GM23338 (cell line): ENCODE results near the gene ENTR1. TPM values are rescaled to one million over a fixed set of nuclear protein-coding genes. Genes with fewer than 3 reads are reported as not detected.
A peak's percentile ranks its signal among the peaks of the same experiment; 100 is the strongest.

Source experiments
- ATAC-seq: fragments of 200-7000 bp; cut with Tn5 transposase; 3 replicates; pipeline ENCODE4 v1.9.1; 2020
- DNase-seq: peaks from one replicate; pipeline ENCODE4 v3.0.0-alpha.2; 2015; ENCODE audit warnings: low spot score
- H2AFZ ChIP-seq: fragments of 200-600 bp; sonication (generic); 2 replicates; pipeline ENCODE4 v1.8.0; 2016; ENCODE audit warnings: antibody characterized with exemption, mild to moderate bottlenecking, moderate library complexity
- H3F3A ChIP-seq: fragments of 200-600 bp; sonication (generic); replicated peaks from 2 replicates; pipeline ENCODE4 v1.8.0; 2017; ENCODE audit warnings: antibody characterized with exemption, mixed run types, low read depth
- H3K27ac ChIP-seq: fragments of 200-600 bp; sonication (generic); 2 replicates; pipeline ENCODE4 v1.6.1; 2016; ENCODE audit warnings: low read depth
- H3K27me3 ChIP-seq: fragments of 200-600 bp; sonication (generic); 2 replicates; pipeline ENCODE4 v1.8.0; 2016; ENCODE audit warnings: mild to moderate bottlenecking, mixed run types, moderate library complexity; ENCODE audit not compliant: insufficient read depth
- H3K36me3 ChIP-seq: fragments of 200-600 bp; sonication (generic); 2 replicates; pipeline ENCODE4 v1.8.0; 2016; ENCODE audit warnings: mild to moderate bottlenecking; ENCODE audit not compliant: insufficient read depth
- H3K4me1 ChIP-seq: fragments of 200-600 bp; sonication (generic); 2 replicates; pipeline ENCODE4 v1.8.0; 2016; ENCODE audit warnings: mild to moderate bottlenecking, moderate library complexity; ENCODE audit not compliant: insufficient read depth
- H3K4me2 ChIP-seq: fragments of 200-600 bp; sonication (generic); 2 replicates; pipeline ENCODE4 v1.7.1; 2017; ENCODE audit warnings: mixed run types
- H3K4me3 ChIP-seq: fragments of 200-600 bp; sonication (generic); 2 replicates; pipeline ENCODE4 v1.6.1; 2016; ENCODE audit warnings: mixed run types
- H3K79me2 ChIP-seq: fragments of 200-600 bp; sonication (generic); replicated peaks from 2 replicates; pipeline ENCODE4 v1.8.0; 2017; ENCODE audit warnings: mild to moderate bottlenecking; ENCODE audit not compliant: insufficient read depth
- H3K9me2 ChIP-seq: fragments of 200-600 bp; sonication (generic); 2 replicates; pipeline ENCODE4 v1.8.0; 2017; ENCODE audit not compliant: insufficient read depth
- H4K20me1 ChIP-seq: fragments of 200-600 bp; sonication (generic); replicated peaks from 2 replicates; pipeline ENCODE4 v1.8.0; 2017; ENCODE audit warnings: mild to moderate bottlenecking; ENCODE audit not compliant: insufficient read depth
- H3K27ac Mint-ChIP-seq: 2 replicates; pipeline ENCODE4 v1.8.0; 2020; ENCODE audit warnings: inconsistent platforms, mild to moderate bottlenecking, moderate library complexity, mixed read lengths
- H3K27me3 Mint-ChIP-seq: 3 replicates; pipeline ENCODE4 v1.8.0; 2022; ENCODE audit warnings: low read depth, mild to moderate bottlenecking, moderate library complexity, mixed read lengths, inconsistent platforms; ENCODE audit not compliant: insufficient read depth, poor library complexity
- H3K36me3 Mint-ChIP-seq: 3 replicates; pipeline ENCODE4 v1.8.0; 2021; ENCODE audit warnings: low read depth, mild to moderate bottlenecking, inconsistent platforms, moderate library complexity, mixed read lengths
- H3K4me1 Mint-ChIP-seq: 3 replicates; pipeline ENCODE4 v1.8.0; 2020; ENCODE audit warnings: mild to moderate bottlenecking, inconsistent platforms, mixed read lengths
- H3K4me3 Mint-ChIP-seq: 3 replicates; pipeline ENCODE4 v1.8.0; 2021; ENCODE audit warnings: moderate library complexity, mild to moderate bottlenecking, inconsistent platforms, mixed read lengths
- H3K9me3 Mint-ChIP-seq: 3 replicates; pipeline ENCODE4 v1.8.0; 2020; ENCODE audit warnings: moderate library complexity, mild to moderate bottlenecking, inconsistent platforms, mixed read lengths
- CREB1 ChIP-seq: fragments of 250-450 bp; sonication (Bioruptor Pico); IDR thresholded peaks from 2 replicates; pipeline ENCODE4 v1.5.0; 2020; ENCODE audit warnings: low read depth, mild to moderate bottlenecking, moderate library complexity
- EZH2 ChIP-seq: fragments of 200-600 bp; sonication (generic); IDR thresholded peaks from one replicate; pipeline ENCODE4 v1.8.0; 2017; ENCODE audit warnings: antibody characterized with exemption, mild to moderate bottlenecking, low read depth; ENCODE audit not compliant: unreplicated experiment
- EZH2phosphoT487 ChIP-seq: fragments of 200-600 bp; sonication (generic); IDR thresholded peaks from one replicate; pipeline ENCODE4 v1.8.1; 2018; ENCODE audit warnings: antibody characterized with exemption; ENCODE audit not compliant: unreplicated experiment
- JUNB ChIP-seq: IDR thresholded peaks from one replicate; pipeline ENCODE4 v1.6.1; 2016; ENCODE audit warnings: antibody characterized with exemption; ENCODE audit not compliant: unreplicated experiment
- POLR2AphosphoS5 ChIP-seq: IDR thresholded peaks from 2 replicates; pipeline ENCODE4 v1.6.1; 2016; ENCODE audit warnings: antibody characterized with exemption, low read depth
- ZNF114 ChIP-seq: fragments of 250-450 bp; sonication (Bioruptor Pico); IDR thresholded peaks from 2 replicates; pipeline ENCODE4 v1.5.0; 2020; ENCODE audit warnings: mild to moderate bottlenecking, moderate library complexity
- polyA plus RNA-seq: library from polyadenylated mRNA; unstranded; fragments of >200 nt; fragmentation: Nextera tagmentation; extraction: Ambion mirVana; gene quantifications from 2 replicates; pipeline ENCODE4 v1.2.1, GENCODE V29; 2016
- total RNA-seq: library from RNA; depleted of rRNA; stranded (reverse); fragments of >200 nt; shearing (Covaris generic); gene quantifications from 2 replicates; pipeline ENCODE4 v1.2.3, GENCODE V29; 2014
- TF ChIP-seq, protein P1 (sequence below): IDR thresholded peaks from 2 replicates; pipeline ENCODE4 v1.6.1; 2016; ENCODE audit warnings: antibody characterized with exemption
- TF ChIP-seq, protein P2 (sequence below): fragments of 250-450 bp; sonication (Bioruptor Pico); IDR thresholded peaks from 2 replicates; pipeline ENCODE4 v1.5.0; 2020; ENCODE audit warnings: mild to moderate bottlenecking, moderate library complexity
- TF ChIP-seq, protein P3 (sequence below), 2 experiments: fragments of 200-600 bp in 1 of 2; sonication (generic) in 1 of 2; conservative IDR thresholded peaks; 2 replicates each; pipeline versions ENCODE4 v1.5.1 to v1.6.1; 2016 to 2017; ENCODE audit warnings: antibody characterized with exemption in 2 of 2, low read depth in 2 of 2, mild to moderate bottlenecking in 2 of 2, moderate library complexity in 1 of 2
- TF ChIP-seq, protein P4 (sequence below): IDR thresholded peaks from one replicate; pipeline ENCODE4 v1.6.1; 2018; ENCODE audit warnings: antibody characterized with exemption; ENCODE audit not compliant: unreplicated experiment

ENTR1 gene
- total and polyA plus RNA-seq, 2 experiments from 2014 or later = 25.6 to 91.9 TPM

DNA sequence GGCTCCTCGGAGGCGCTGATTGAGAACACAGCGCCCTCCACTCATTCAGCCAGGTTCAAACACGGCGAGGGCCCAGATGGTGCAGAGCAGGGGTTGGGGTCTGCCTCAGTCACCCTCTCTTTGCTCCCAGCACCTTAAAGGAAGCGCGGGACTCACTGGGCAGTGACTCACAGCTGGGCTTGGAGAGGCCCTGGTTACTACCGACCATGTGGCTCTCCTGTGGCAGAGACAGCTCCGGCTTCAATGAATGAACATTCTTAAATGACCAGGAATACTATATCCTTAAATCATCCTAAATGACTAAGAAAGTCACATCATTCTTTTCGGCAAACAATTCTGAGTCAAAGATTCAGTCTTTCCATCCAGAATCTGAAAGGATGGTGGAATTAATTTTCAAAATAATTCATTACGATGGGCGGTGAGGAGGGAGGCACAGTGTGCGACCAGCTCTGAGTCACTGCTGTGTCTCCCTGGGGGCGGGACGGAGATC, 30.8 kb upstream of the ENTR1 start:
- H3K36me3 Mint-ChIP-seq = peaks cover 51% of the 10 kb centered on the region
- TF ChIP-seq POLR2AphosphoS5 = no peak
- TF ChIP-seq, protein P1, sequence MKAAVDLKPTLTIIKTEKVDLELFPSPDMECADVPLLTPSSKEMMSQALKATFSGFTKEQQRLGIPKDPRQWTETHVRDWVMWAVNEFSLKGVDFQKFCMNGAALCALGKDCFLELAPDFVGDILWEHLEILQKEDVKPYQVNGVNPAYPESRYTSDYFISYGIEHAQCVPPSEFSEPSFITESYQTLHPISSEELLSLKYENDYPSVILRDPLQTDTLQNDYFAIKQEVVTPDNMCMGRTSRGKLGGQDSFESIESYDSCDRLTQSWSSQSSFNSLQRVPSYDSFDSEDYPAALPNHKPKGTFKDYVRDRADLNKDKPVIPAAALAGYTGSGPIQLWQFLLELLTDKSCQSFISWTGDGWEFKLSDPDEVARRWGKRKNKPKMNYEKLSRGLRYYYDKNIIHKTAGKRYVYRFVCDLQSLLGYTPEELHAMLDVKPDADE = no peak
- TF ChIP-seq, protein P2, sequence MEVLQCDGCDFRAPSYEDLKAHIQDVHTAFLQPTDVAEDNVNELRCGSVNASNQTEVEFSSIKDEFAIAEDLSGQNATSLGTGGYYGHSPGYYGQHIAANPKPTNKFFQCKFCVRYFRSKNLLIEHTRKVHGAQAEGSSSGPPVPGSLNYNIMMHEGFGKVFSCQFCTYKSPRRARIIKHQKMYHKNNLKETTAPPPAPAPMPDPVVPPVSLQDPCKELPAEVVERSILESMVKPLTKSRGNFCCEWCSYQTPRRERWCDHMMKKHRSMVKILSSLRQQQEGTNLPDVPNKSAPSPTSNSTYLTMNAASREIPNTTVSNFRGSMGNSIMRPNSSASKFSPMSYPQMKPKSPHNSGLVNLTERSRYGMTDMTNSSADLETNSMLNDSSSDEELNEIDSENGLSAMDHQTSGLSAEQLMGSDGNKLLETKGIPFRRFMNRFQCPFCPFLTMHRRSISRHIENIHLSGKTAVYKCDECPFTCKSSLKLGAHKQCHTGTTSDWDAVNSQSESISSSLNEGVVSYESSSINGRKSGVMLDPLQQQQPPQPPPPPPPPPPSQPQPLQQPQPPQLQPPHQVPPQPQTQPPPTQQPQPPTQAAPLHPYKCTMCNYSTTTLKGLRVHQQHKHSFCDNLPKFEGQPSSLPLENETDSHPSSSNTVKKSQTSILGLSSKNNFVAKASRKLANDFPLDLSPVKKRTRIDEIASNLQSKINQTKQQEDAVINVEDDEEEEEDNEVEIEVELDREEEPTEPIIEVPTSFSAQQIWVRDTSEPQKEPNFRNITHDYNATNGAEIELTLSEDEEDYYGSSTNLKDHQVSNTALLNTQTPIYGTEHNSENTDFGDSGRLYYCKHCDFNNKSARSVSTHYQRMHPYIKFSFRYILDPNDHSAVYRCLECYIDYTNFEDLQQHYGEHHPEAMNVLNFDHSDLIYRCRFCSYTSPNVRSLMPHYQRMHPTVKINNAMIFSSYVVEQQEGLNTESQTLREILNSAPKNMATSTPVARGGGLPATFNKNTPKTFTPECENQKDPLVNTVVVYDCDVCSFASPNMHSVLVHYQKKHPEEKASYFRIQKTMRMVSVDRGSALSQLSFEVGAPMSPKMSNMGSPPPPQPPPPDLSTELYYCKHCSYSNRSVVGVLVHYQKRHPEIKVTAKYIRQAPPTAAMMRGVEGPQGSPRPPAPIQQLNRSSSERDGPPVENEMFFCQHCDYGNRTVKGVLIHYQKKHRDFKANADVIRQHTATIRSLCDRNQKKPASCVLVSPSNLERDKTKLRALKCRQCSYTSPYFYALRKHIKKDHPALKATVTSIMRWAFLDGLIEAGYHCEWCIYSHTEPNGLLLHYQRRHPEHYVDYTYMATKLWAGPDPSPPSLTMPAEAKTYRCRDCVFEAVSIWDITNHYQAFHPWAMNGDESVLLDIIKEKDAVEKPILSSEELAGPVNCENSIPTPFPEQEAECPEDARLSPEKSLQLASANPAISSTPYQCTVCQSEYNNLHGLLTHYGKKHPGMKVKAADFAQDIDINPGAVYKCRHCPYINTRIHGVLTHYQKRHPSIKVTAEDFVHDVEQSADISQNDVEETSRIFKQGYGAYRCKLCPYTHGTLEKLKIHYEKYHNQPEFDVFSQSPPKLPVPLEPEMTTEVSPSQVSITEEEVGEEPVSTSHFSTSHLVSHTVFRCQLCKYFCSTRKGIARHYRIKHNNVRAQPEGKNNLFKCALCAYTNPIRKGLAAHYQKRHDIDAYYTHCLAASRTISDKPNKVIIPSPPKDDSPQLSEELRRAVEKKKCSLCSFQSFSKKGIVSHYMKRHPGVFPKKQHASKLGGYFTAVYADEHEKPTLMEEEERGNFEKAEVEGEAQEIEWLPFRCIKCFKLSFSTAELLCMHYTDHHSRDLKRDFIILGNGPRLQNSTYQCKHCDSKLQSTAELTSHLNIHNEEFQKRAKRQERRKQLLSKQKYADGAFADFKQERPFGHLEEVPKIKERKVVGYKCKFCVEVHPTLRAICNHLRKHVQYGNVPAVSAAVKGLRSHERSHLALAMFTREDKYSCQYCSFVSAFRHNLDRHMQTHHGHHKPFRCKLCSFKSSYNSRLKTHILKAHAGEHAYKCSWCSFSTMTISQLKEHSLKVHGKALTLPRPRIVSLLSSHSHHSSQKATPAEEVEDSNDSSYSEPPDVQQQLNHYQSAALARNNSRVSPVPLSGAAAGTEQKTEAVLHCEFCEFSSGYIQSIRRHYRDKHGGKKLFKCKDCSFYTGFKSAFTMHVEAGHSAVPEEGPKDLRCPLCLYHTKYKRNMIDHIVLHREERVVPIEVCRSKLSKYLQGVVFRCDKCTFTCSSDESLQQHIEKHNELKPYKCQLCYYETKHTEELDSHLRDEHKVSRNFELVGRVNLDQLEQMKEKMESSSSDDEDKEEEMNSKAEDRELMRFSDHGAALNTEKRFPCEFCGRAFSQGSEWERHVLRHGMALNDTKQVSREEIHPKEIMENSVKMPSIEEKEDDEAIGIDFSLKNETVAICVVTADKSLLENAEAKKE (CRISPR knock-in tag) = no peak
- TF ChIP-seq, protein P3, sequence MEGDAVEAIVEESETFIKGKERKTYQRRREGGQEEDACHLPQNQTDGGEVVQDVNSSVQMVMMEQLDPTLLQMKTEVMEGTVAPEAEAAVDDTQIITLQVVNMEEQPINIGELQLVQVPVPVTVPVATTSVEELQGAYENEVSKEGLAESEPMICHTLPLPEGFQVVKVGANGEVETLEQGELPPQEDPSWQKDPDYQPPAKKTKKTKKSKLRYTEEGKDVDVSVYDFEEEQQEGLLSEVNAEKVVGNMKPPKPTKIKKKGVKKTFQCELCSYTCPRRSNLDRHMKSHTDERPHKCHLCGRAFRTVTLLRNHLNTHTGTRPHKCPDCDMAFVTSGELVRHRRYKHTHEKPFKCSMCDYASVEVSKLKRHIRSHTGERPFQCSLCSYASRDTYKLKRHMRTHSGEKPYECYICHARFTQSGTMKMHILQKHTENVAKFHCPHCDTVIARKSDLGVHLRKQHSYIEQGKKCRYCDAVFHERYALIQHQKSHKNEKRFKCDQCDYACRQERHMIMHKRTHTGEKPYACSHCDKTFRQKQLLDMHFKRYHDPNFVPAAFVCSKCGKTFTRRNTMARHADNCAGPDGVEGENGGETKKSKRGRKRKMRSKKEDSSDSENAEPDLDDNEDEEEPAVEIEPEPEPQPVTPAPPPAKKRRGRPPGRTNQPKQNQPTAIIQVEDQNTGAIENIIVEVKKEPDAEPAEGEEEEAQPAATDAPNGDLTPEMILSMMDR (conservative IDR thresholded peaks at IDR 0.05; ENCODE audit: low read depth in 2 of 2) = no peak
- TF ChIP-seq ZNF114 (CRISPR knock-in tag) = no peak
- TF ChIP-seq, protein P4, sequence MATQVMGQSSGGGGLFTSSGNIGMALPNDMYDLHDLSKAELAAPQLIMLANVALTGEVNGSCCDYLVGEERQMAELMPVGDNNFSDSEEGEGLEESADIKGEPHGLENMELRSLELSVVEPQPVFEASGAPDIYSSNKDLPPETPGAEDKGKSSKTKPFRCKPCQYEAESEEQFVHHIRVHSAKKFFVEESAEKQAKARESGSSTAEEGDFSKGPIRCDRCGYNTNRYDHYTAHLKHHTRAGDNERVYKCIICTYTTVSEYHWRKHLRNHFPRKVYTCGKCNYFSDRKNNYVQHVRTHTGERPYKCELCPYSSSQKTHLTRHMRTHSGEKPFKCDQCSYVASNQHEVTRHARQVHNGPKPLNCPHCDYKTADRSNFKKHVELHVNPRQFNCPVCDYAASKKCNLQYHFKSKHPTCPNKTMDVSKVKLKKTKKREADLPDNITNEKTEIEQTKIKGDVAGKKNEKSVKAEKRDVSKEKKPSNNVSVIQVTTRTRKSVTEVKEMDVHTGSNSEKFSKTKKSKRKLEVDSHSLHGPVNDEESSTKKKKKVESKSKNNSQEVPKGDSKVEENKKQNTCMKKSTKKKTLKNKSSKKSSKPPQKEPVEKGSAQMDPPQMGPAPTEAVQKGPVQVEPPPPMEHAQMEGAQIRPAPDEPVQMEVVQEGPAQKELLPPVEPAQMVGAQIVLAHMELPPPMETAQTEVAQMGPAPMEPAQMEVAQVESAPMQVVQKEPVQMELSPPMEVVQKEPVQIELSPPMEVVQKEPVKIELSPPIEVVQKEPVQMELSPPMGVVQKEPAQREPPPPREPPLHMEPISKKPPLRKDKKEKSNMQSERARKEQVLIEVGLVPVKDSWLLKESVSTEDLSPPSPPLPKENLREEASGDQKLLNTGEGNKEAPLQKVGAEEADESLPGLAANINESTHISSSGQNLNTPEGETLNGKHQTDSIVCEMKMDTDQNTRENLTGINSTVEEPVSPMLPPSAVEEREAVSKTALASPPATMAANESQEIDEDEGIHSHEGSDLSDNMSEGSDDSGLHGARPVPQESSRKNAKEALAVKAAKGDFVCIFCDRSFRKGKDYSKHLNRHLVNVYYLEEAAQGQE = no peak
- TF ChIP-seq EZH2phosphoT487 = no peak
- no peak for TF ChIP-seq CREB1 (CRISPR knock-in tag)
- no peak for TF ChIP-seq EZH2
- no peak for TF ChIP-seq JUNB
- no peak for ATAC-seq
- Histone ChIP-seq H3K36me3 (peaks cover 17% of the 10 kb centered on the region), H3K27me3 (no peaks in the 10 kb centered on the region), H3K4me1 (no peaks in the 10 kb centered on the region), H4K20me1 (peaks cover 27% of the 10 kb centered on the region), H3K27ac (0 out of 2 replicates have a peak overlapping the region, but pooled peaks have one; percentile 80), H2AFZ (no peak overlapping the region), H3K79me2 (peaks cover 24% of the 10 kb centered on the region), H3K4me3 (no peak overlapping the region), H3K4me2 (no peak overlapping the region), H3F3A (peaks cover 27% of the 10 kb centered on the region), H3K9me2 (no peaks in the 10 kb centered on the region)
- peak overlapping the region; percentile 38; the same call in 2 of the 3 replicates for H3K4me3 Mint-ChIP-seq
- H3K27me3 Mint-ChIP-seq = peaks cover 12% of the 10 kb centered on the region
- H3K4me1 Mint-ChIP-seq = peaks cover 18% of the 10 kb centered on the region
- no peak for DNase-seq
- H3K9me3 Mint-ChIP-seq = 0 out of 3 replicates have a peak, but pooled peaks cover 2% of the 10 kb centered on the region
- no peak overlapping the region for H3K27ac Mint-ChIP-seq
